Ovary (tissue), 9 donors: ENCODE results near the gene XIST. TPM values are rescaled to one million over a fixed set of nuclear protein-coding genes. Genes with fewer than 3 reads are reported as not detected.

ENCODE experiments used
- DNase-seq, 5 donors: peaks; one replicate each; pipeline ENCODE4 v3.0.0-alpha.2; 2019 to 2020
- H3K27ac ChIP-seq, 2 donors: fragments of 200-600 bp; one replicate each; pipeline versions ENCODE4 v1.5.1 to v1.8.0; 2019 to 2022
- H3K27me3 ChIP-seq: fragments of 200-600 bp; one replicate; pipeline ENCODE4 v1.8.0; 2022
- H3K36me3 ChIP-seq: fragments of 200-600 bp; sonication (generic); one replicate; pipeline ENCODE4 v1.5.1; 2019
- H3K4me1 ChIP-seq: one replicate; pipeline ENCODE4 v1.8.1; 2013; ENCODE audit warnings: mild to moderate bottlenecking, moderate library complexity; ENCODE audit not compliant: insufficient read depth
- H3K4me3 ChIP-seq: fragments of 200-600 bp; sonication (generic); one replicate; pipeline ENCODE4 v1.5.1; 2017
- H3K9me3 ChIP-seq, 2 donors: fragments of 200-600 bp in 1 of 2; sonication (generic) in 1 of 2; one replicate each; pipeline versions ENCODE4 v1.5.1 to v1.8.1; 2013 to 2019; ENCODE audit warnings: mild to moderate bottlenecking in 1 of 2, moderate library complexity in 1 of 2
- EP300 ChIP-seq: sonication (generic); formaldehyde crosslinking; IDR thresholded peaks from one replicate; pipeline ENCODE4 v1.6.1; 2017; ENCODE audit warnings: antibody characterized with exemption
- POLR2A ChIP-seq: fragments of 450-650 bp; IDR thresholded peaks from one replicate; pipeline ENCODE4 v1.6.1; 2017; ENCODE audit warnings: antibody characterized with exemption, mild to moderate bottlenecking, moderate library complexity
- WGBS, 3 donors: extraction: QIAGEN DNeasy Blood & Tissue Kit in 1 of 3; methylation state at CpG; one replicate each; pipeline versions ENCODE4 v1.1.5 to v1.1.7; 2013 to 2017; 5-methylcytosine and 5-hydroxymethylcytosine counted together
- intact Hi-C, 4 donors: fragments of 100-400 bp; cut with DNase I; formaldehyde crosslinking; loops; one replicate each; pipeline versions ENCODE4 v1.11.0 to v1.15.1; 2022 to 2023
- polyA plus RNA-seq, 2 donors: library from polyadenylated mRNA; stranded (reverse); fragments of 200-250 nt in 1 of 2; fragments of 350-450 nt in 1 of 2; fragmentation: Illumina TruSeq in 1 of 2; extraction: RNeasy Lipid Tissue Mini Kit (QIAGEN cat#74804) in 1 of 2; gene quantifications; one replicate each; pipeline ENCODE4 v1.2.3, GENCODE V29; 2013 to 2014
- total RNA-seq, 7 donors: library from RNA; depleted of rRNA in 2 of 7; stranded (reverse); fragments of >200 nt in 2 of 7; fragmentation: NEBNext Ultra II Directional in 3 of 7; extraction: Animal tissue kit (Norgen Biotek cat#: 25700) in 3 of 7; gene quantifications; one replicate each; pipeline versions ENCODE4 v1.1.0 to v1.2.4, GENCODE V29; 2016 to 2023
- TF ChIP-seq, protein P1 (sequence below), 3 donors: fragments of 450-650 bp in 2 of 3; fragments of 200-600 bp in 1 of 3; IDR thresholded peaks; one replicate each; pipeline versions ENCODE4 v1.5.1 to v1.8.0; 2016 to 2022; ENCODE audit warnings: antibody characterized with exemption in 3 of 3, mild to moderate bottlenecking in 1 of 3
- donor health status: DM: no; HTN: no; CAD: no; lungs with moderate emphysema.
- donor health status: DM: no; HTN: no; CAD: no.
- donor health status: Bipolar disorder and iron deficiency.
- donor health status: DM: yes; HTN: yes; CAD: no.
- donor health status: DM: no; HTN: no; CAD: no.
- donor health status: DM: yes; HTN: yes; CAD: no.

The XIST gene
- total and polyA plus RNA-seq, 9 donors, result 114 to 346 (median 248) TPM

- no peaks in the 10 kb centered on the region for H3K27me3 ChIP-seq
- no peak overlapping the region for H3K4me3 ChIP-seq
- DNase-seq, result no peak
- intact Hi-C loops, result no loop called here
- H3K27ac ChIP-seq, result no peak overlapping the region
- TF ChIP-seq, protein P1, sequence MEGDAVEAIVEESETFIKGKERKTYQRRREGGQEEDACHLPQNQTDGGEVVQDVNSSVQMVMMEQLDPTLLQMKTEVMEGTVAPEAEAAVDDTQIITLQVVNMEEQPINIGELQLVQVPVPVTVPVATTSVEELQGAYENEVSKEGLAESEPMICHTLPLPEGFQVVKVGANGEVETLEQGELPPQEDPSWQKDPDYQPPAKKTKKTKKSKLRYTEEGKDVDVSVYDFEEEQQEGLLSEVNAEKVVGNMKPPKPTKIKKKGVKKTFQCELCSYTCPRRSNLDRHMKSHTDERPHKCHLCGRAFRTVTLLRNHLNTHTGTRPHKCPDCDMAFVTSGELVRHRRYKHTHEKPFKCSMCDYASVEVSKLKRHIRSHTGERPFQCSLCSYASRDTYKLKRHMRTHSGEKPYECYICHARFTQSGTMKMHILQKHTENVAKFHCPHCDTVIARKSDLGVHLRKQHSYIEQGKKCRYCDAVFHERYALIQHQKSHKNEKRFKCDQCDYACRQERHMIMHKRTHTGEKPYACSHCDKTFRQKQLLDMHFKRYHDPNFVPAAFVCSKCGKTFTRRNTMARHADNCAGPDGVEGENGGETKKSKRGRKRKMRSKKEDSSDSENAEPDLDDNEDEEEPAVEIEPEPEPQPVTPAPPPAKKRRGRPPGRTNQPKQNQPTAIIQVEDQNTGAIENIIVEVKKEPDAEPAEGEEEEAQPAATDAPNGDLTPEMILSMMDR (IDR thresholded peaks at IDR 0.05), result no peak
- TF ChIP-seq POLR2A (no peak), EP300 (no peak)
- no peaks in the 10 kb centered on the region for H3K4me1 ChIP-seq
- H3K36me3 ChIP-seq, result no peaks in the 10 kb centered on the region
- 76 to 89% (median 83%) methylated on average over 1 of the region's 1 CpG for WGBS, 3 donors
- H3K9me3 ChIP-seq, result no peaks in the 10 kb centered on the region
These were observed 16.4 kb upstream of the XIST start for GRCh38 chrX:73868916-73869315.

- WGBS, 3 donors, result 70 to 87% (median 77%) methylated on average over 6 of the region's 6 CpGs
- intact Hi-C loops, result no loop called here
- Histone ChIP-seq H3K36me3 (no peaks in the 10 kb centered on the region), H3K4me3 (no peak overlapping the region), H3K9me3 (no peaks in the 10 kb centered on the region), H3K27ac (no peak overlapping the region), H3K27me3 (no peaks in the 10 kb centered on the region), H3K4me1 (no peaks in the 10 kb centered on the region)
- no peak for DNase-seq
- TF ChIP-seq, protein P1 (IDR thresholded peaks at IDR 0.05), result no peak
- TF ChIP-seq POLR2A (no peak), EP300 (no peak)
These were observed 14.6 kb upstream of the XIST start for GRCh38 chrX:73867144-73867543.

DNA sequence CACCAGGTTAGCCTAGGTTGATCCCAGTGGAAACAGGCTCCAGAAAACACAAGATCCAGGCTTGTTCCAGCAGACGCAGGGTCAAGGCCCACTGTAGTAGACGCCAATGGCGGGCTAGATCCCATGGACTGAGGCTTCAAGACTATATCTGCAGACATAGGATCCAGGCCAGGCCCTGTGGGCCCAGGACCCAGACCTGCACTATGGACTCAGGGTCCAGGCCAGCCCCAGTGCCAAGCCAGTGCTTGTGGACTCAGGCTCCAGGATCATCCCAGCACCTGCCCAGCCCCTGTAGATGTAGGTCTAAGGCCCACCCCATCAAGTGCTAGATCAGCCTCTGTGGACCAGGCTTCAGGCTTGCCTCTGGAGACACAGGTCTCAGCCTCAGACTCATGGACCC, 11.3 kb upstream of the XIST start:
- TF ChIP-seq, protein P1 (IDR thresholded peaks at IDR 0.05), result no peak
- TF ChIP-seq EP300 (no peak), POLR2A (no peak)
- no peaks in the 10 kb centered on the region for H3K27me3 ChIP-seq
- no peaks in the 10 kb centered on the region for H3K9me3 ChIP-seq
- no peaks in the 10 kb centered on the region for H3K36me3 ChIP-seq
- H3K4me3 ChIP-seq, result no peak overlapping the region
- WGBS, 3 donors, result 87 to 100% (median 93%) methylated on average over 3 of the region's 3 CpGs
- no peak overlapping the region for H3K27ac ChIP-seq
- no peaks in the 10 kb centered on the region for H3K4me1 ChIP-seq
- intact Hi-C loops, result no loop called here
- no peak for DNase-seq

DNA sequence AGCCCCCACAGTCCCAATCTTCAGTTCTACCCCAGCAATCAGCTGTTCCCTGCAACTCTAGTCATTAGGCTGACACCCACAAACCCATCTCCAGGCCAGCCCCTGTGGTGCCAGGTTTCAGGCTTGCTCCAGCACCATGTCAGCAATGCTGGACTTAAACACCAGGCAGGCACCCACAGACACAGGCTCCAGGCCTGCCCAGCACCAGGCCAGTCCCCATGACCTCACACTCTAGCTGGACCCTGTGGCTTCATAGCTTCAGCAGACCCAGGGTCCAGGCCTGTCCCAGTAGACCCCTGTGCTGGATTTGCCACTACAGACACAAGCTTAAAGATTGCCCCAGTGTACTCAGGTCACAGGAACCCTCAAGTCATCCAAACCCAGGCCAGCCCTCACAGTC, 10.8 kb upstream of the XIST start:
- H3K4me3 ChIP-seq, result no peak overlapping the region
- intact Hi-C loops, result no loop called here
- H3K9me3 ChIP-seq, result no peaks in the 10 kb centered on the region
- no peaks in the 10 kb centered on the region for H3K27me3 ChIP-seq
- H3K36me3 ChIP-seq, result no peaks in the 10 kb centered on the region
- no peak for TF ChIP-seq POLR2A
- TF ChIP-seq, protein P1 (IDR thresholded peaks at IDR 0.05), result no peak
- TF ChIP-seq EP300, result no peak
- DNase-seq, result no peak
- H3K4me1 ChIP-seq, result no peaks in the 10 kb centered on the region
- H3K27ac ChIP-seq, result no peak overlapping the region

DNA sequence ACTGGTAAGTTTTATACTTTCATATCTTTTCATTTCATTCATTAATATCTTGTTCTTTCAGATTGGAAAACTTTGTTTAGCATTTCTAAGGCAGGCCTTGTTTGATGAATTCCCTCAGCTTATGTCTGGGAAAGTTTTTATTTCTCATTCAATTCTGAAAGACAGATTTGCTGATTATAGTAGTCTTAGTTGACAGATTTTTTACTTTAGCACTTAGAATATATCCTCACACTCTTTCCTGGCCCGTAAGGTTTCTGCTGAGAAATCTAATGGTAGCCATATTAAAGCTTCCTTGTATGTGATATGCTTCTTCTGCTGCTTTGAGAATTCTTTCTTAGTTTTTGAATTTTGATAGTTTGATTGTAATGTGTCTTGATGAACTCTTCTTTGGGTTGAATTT, 7.1 kb upstream of the XIST start:
- intact Hi-C loops, result loop anchor here in 3 of 4 donors (5.0 to 10.0 kb wide), 5 partner anchors 165 to 695 kb away; no protein-coding TSS in a partner anchor
- Histone ChIP-seq H3K27ac (no peak overlapping the region), H3K4me3 (no peak overlapping the region), H3K9me3 (no peaks in the 10 kb centered on the region), H3K4me1 (no peaks in the 10 kb centered on the region), H3K36me3 (no peaks in the 10 kb centered on the region), H3K27me3 (no peaks in the 10 kb centered on the region)
- 73 to 89% (median 76%) methylated on average over 1 of the region's 1 CpG for WGBS, 3 donors
- DNase-seq, result no peak
- TF ChIP-seq POLR2A (no peak), EP300 (no peak)
- TF ChIP-seq, protein P1 (IDR thresholded peaks at IDR 0.05), result no peak
